ENCODE results near the gene HOPX. TPM values are rescaled to one million over a fixed set of nuclear protein-coding genes. Genes with fewer than 3 reads are reported as not detected.
"Not testable (repeated sequence)": the region's sequence is repeated elsewhere in the genome, so short reads cannot be mapped to it uniquely, and the experiment has no call there.

Gene HOPX
- polyA plus RNA-seq (2012; ENCODE audit: insufficient read depth, insufficient read length), result not detected

DNA sequence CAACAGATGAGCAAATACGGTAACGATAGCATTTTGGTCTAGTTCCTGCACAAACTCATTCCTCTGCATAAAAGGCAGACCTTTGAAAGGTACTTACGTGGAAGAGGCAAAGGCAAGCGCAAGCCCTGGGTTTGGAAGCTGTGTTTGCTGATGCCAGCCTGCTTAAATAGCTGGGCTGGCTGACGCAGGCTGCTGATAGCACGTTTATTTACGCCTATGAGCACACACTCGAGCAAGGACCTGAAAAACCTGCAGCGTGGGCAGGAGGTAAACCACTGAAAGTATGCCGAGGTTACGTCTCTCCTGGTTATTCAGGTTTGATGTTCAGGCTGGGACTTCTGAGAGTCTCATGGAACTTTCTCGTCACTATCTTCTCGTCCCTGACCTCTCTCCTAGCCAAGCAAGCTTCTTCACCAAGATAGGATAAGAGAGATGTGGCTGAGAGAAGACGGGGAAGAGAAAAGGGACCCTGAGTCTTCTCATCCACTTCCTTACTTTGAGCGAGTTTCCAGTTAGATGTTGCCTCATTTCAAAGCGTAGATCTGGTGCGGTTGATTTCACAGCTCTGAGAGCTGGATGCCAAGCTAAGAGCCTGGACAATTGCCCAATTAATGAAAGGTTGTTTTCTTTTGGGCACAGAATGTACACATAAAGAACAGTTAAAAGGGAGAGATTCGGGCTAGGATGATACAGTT is at the start of gene HOPX:
Gene HOPX, minus strand, starts transcription at position 139 of the 695 bp plus-strand sequence. CDS start 23,480 bp downstream, outside the sequence.
- DNase-seq (ENCODE audit: low read depth, low spot score), result no peak
- no peak within 1 kb of the TSS for H3K4me3 ChIP-seq (ENCODE audit: low read length)

- H3K4me3 ChIP-seq (ENCODE audit: low read length), result no peak overlapping the region
- DNase-seq (ENCODE audit: low read depth, low spot score), result no peak
These were observed 49.0 kb upstream of the HOPX start for GRCh38 chr4:56730097-56730496.

- no peak for DNase-seq (ENCODE audit: low read depth, low spot score)
- no peak overlapping the region for H3K4me3 ChIP-seq (ENCODE audit: low read length)
These were observed 47.4 kb upstream of the HOPX start for GRCh38 chr4:56728512-56728911.

- no peak for DNase-seq (ENCODE audit: low read depth, low spot score)
These were observed 46.1 kb upstream of the HOPX start for GRCh38 chr4:56727150-56727549.

DNA sequence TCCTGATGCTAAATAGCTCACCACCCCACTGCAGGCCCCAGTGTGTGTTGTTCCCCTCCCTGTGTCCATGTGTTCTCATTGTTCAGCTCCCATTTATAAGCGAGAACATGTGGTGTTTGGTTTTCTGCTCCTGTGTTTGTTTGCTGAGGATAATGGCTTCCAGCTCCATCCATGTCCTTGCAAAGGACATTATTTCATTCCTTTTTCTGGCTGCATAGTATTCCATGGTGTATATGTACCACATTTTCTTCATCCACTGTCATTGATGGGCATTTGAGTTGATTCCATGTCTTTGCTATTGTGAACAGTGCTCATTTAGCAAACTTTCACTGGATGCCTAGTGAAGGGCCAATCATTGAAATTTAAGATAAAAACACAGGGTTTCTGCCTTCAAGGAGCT is 45.5 kb upstream of the HOPX start:
- not testable (repeated sequence) for DNase-seq (ENCODE audit: low read depth, low spot score)

More at GRCh38 chr4:56727150-56727549, 46.1 kb upstream of the HOPX start:
- H3K4me3 ChIP-seq (ENCODE audit: low read length), result no peak overlapping the region

DNA sequence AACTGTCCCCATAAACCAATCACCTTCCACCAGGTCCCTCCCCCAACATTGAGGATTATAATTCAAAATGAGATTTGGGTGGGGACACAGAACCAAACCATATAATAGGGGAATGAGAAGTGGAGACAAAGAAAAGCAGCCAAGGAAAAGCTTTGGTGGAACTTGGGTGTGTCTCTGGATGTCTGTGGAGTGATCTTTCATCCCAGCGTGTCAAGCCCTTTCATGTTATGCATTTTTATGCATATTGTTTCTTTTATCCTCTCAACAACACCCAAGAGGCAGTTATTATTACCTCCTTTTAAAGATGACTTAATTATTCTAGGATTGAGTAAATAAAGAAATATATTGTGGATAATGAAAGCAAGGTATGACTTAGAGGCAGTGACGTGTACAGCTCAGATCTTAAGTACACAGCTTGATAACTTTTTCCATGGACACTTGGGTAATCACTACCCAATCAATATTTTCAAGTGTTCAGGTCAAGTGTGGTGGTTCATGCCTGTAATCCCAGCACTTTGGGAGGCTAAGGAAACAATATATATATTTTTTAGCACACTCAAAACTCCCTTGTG is 42.6 kb upstream of the HOPX start:
- no peak overlapping the region for H3K4me3 ChIP-seq (ENCODE audit: low read length)
- DNase-seq (ENCODE audit: low read depth, low spot score), result no peak

More for the DNA sequence above, 45.5 kb upstream of the HOPX start:
- H3K4me3 ChIP-seq (ENCODE audit: low read length), result not testable (repeated sequence)

GRCh38 chr4:56723201-56723605 is 42.1 kb upstream of the HOPX start:
- no peak for DNase-seq (ENCODE audit: low read depth, low spot score)
- no peak overlapping the region for H3K4me3 ChIP-seq (ENCODE audit: low read length)

DNA sequence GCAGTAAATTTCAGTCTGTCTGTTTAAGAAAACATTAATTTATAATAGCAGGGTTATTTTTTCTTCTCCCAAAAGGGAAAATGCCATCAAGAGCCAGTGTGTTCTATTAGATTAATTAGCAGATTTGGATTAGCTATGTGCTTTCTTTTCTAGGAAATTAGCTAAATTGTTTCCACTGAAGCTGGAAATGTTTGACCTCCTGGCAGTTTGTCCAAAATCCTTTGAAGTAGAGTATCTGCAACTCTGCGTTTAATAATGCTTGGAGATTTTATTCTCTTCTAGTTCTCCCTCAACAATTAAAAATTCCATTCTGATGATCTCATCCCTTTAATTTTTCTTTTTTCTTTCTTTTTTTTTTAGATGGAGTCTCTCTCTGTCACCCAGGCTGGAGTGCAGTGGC is 27.1 kb upstream of the HOPX start:
- H3K4me3 ChIP-seq (ENCODE audit: low read length), result no peak overlapping the region
- DNase-seq (ENCODE audit: low read depth, low spot score), result no peak

GRCh38 chr4:56705966-56706365 is 24.9 kb upstream of the HOPX start:
- no peak overlapping the region for H3K4me3 ChIP-seq (ENCODE audit: low read length)
- no peak for DNase-seq (ENCODE audit: low read depth, low spot score)

DNA sequence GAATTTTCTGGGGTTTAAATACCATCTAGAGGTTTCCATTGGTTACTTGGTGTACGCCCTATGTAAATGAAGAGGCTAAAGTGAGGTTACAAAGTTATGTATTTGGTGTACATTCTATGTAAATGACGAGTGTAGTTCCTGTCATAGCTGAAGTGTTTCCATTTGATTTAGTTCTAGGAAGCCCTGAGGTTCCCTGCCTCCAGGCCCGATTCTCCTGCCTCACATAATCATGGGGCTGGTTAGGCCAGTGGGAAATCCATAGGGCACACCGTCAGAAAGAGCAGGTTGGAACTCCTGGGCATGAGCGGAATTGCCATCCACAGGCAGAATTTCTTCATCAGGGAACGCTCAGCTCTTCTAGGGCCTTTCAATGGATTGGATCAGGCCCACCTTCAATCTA is 24.2 kb upstream of the HOPX start:
- no peak overlapping the region for H3K4me3 ChIP-seq (ENCODE audit: low read length)
- no peak for DNase-seq (ENCODE audit: low read depth, low spot score)

GRCh38 chr4:56704089-56704871 is 23.2 kb upstream of the HOPX start:
- no peak for DNase-seq (ENCODE audit: low read depth, low spot score)
- no peak overlapping the region for H3K4me3 ChIP-seq (ENCODE audit: low read length)

- no peak for DNase-seq (ENCODE audit: low read depth, low spot score)
- no peak overlapping the region for H3K4me3 ChIP-seq (ENCODE audit: low read length)
These were observed 22.3 kb upstream of the HOPX start for GRCh38 chr4:56703378-56703777.

DNA sequence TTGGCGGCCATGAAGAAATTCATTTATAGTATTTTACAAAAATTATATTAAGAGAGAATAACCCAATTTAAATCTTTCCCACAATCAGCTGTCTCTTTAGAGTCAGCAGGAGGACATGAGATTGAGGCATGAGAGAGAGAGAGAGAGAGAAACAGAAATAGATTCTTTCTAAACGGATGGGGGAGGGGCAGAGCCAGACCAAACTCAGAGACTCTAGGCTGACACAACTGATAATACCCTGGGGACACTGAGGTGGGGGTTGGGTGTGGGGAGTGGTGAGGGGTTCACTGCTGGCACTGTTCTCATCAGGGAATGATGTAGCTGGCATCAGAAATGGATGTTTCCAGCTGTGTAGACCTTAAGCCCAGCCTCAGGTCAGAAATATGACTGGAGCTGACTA is 20.5 kb upstream of the HOPX start:
- H3K4me3 ChIP-seq (ENCODE audit: low read length), result no peak overlapping the region
- no peak for DNase-seq (ENCODE audit: low read depth, low spot score)

DNA sequence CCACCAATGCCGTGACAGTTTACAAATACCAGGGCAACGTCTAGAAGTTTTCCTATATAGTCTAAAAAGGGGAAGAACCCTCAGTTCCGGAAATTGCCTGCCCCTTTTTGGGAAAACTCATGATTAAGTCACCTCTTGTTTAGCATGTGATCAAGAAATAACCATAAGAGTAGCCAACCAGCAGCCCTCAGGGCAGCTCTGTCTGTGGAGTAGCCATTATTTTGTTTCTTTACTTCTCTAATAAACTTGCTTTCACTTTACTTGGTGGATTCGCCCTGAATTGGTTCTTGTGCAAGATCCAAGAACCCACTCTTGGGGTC is 20.0 kb upstream of the HOPX start:
- DNase-seq (ENCODE audit: low read depth, low spot score), result no peak

GRCh38 chr4:56699537-56700105 is 18.5 kb upstream of the HOPX start:
- no peak for DNase-seq (ENCODE audit: low read depth, low spot score)
- no peak overlapping the region for H3K4me3 ChIP-seq (ENCODE audit: low read length)

More for the DNA sequence above, 20.0 kb upstream of the HOPX start:
- no peak overlapping the region for H3K4me3 ChIP-seq (ENCODE audit: low read length)

- no peak for DNase-seq (ENCODE audit: low read depth, low spot score)
These were observed 17.2 kb upstream of the HOPX start for GRCh38 chr4:56698329-56698728.

GRCh38 chr4:56696056-56696455 is 15.0 kb upstream of the HOPX start:
- no peak overlapping the region for H3K4me3 ChIP-seq (ENCODE audit: low read length)
- no peak for DNase-seq (ENCODE audit: low read depth, low spot score)

More at GRCh38 chr4:56698329-56698728, 17.2 kb upstream of the HOPX start:
- H3K4me3 ChIP-seq (ENCODE audit: low read length), result no peak overlapping the region

- H3K4me3 ChIP-seq (ENCODE audit: low read length); DNase-seq (ENCODE audit: low read depth, low spot score): not testable (repeated sequence)
These were observed 12.4 kb upstream of the HOPX start for GRCh38 chr4:56693476-56693875.

DNA sequence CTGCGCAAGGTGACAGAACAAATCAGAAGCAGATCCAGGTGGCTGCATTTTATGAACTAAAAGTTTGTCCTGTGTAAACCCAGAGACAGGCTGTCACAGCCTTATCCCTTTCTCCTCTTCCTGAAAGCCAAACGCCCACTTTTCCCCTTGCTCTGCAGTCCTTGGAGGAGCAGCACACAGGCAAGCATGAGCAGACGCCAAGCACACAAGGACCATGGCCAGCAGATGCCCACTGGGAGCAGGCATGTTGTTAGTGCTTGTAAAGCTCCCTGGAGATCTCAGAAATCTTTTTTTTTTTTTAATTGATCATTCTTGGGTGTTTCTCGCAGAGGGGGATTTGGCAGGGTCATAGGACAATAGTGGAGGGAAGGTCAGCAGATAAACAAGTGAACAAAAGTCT is 11.5 kb upstream of the HOPX start:
- no peak overlapping the region for H3K4me3 ChIP-seq (ENCODE audit: low read length)
- no peak for DNase-seq (ENCODE audit: low read depth, low spot score)

DNA sequence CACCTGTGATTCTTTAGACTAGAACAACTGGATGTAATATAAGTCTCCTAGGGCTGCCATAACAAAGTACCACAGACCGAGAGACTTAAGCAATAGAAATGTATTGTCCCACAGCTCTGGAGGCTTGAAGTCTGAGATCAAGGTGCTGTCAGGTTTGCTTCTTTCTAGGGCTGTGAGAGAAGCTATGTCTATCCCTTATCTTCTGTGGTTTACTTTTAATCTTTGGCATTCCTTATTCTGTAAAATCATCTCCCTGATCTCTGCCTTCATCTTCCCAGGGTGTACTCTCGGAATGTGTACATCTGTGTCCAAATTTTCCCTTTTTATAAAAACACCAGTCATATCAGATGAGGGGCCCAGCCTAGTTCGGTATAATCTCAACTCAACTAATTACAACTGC is 10.3 kb upstream of the HOPX start:
- H3K4me3 ChIP-seq (ENCODE audit: low read length), result no peak overlapping the region
- DNase-seq (ENCODE audit: low read depth, low spot score), result no peak
